ENCODE data around the gene INPP5F. TPM values are rescaled to one million over a fixed set of nuclear protein-coding genes. Genes with fewer than 3 reads are reported as not detected.
A peak's percentile ranks its signal among the peaks of the same experiment; 100 is the strongest.

The INPP5F gene
- total RNA-seq, 3 donors from 2014 or later, result 18.1 to 23.6 (median 21.1) TPM

DNA sequence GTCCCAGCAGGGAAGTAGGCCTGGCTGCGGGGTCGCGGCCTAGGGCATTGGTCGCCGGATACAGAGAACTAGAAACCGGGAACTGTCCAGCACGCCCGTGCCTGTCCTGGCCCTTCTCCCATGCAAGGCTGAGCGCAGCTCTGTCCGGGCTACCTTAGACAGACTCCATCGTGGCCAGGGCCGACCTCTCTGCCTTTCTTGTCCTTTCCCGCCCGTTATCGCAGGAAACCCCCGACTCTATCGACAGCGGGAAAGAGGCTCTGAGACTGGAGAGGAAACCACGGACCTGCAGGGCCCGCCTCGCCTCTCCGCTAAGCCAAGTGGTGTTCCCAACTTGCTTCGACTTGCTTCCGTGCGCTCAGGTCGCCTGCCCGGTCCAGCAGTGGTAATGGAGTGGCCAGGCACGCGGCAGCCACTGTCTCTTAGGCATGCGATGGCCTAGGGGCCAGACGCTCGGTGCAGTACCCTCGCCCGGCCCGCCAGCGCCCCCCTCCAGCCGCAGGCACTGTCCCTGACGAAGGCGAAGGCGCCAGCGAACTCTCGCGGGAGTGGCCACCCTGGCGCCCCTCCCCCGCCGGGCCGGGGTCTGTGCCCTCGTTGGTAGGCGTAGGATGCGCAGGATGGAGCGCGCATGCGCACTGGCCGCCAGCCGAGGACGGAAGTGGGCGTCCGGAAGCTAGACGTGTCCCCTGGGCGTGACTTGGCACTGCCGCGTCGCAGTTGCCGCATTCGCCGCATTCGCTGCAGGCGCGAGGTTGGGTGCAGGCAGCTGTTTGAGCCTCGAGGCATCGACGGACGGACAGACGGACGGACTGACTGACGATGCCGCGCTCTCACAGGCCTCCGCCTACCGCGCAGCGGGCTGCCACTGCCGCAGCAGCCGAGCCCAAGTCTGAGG lies 92.4 kb downstream of the INPP5F start:
- no peaks in the 10 kb centered on the region for H3K9me3 Mint-ChIP-seq
- DNase-seq (peak; percentile 9), ATAC-seq (peak in 1 of 2 donors; percentile 10)
- H3K4me3 Mint-ChIP-seq, result no peak overlapping the region
- H3K36me3 Mint-ChIP-seq (ENCODE audit: insufficient read depth), result peaks cover 27% of the 10 kb centered on the region
- no peaks in the 10 kb centered on the region for H3K4me1 Mint-ChIP-seq (ENCODE audit: low read depth)
- H3K27me3 Mint-ChIP-seq (ENCODE audit: low read depth), result no peaks in the 10 kb centered on the region

DNA sequence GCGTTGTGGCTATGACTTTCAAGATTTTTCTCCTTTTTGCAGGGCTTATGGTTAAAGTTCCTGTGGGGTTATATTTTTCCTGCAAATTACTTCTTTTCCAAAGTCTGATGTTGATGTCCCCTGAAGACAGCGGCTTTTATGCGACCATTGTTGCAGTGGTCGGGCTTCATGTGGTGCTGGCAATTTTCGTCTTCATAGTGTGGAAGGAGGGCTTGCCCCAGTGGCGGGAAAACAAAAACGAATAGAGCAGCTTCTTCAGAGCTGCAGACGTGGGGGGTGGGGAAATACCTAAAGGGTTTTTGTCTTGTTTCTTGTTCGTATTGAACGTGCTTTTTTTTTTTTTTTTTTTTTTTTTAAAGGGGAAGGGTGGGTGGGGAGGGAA lies 93.0 kb downstream of the INPP5F start:
- Mint-ChIP-seq H3K4me1 (ENCODE audit: low read depth) (no peaks in the 10 kb centered on the region), H3K4me3 (no peak overlapping the region), H3K36me3 (ENCODE audit: insufficient read depth) (peaks cover 29% of the 10 kb centered on the region), H3K27me3 (ENCODE audit: low read depth) (no peaks in the 10 kb centered on the region), H3K9me3 (no peaks in the 10 kb centered on the region)
- no peak for ATAC-seq
- DNase-seq, result no peak

- no peak for DNase-seq
- Mint-ChIP-seq H3K4me3 (no peak overlapping the region), H3K9me3 (no peaks in the 10 kb centered on the region), H3K27me3 (ENCODE audit: low read depth) (no peaks in the 10 kb centered on the region), H3K4me1 (ENCODE audit: low read depth) (no peaks in the 10 kb centered on the region), H3K36me3 (ENCODE audit: insufficient read depth) (peaks cover 29% of the 10 kb centered on the region)
- no peak for ATAC-seq
Measured at GRCh38 chr10:119821182-119821581, 95.3 kb downstream of the INPP5F start.

GRCh38 chr10:119824299-119824698 lies 98.4 kb downstream of the INPP5F start:
- DNase-seq (no peak), ATAC-seq (no peak)
- Mint-ChIP-seq H3K27me3 (ENCODE audit: low read depth) (no peaks in the 10 kb centered on the region), H3K4me1 (ENCODE audit: low read depth) (no peaks in the 10 kb centered on the region), H3K9me3 (no peaks in the 10 kb centered on the region), H3K4me3 (no peak overlapping the region), H3K36me3 (ENCODE audit: insufficient read depth) (peaks cover 42% of the 10 kb centered on the region)

DNA sequence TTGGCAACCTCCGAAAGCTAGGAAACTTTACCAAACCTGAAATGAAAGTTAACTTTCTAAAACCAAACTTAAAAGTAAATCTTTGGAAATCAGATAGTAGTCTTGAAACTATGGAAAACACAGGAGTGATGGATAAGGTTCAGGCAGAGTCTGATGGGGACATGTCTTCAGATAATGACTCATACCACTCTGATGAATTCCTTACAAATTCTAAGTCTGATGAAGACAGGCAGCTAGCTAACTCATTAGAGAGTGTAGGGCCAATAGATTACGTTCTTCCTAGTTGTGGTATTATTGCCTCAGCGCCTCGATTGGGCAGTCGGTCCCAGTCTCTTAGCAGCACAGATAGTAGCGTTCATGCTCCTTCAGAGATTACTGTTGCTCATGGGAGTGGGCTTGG lies 100.9 kb downstream of the INPP5F start:
- Mint-ChIP-seq H3K27me3 (ENCODE audit: low read depth) (no peaks in the 10 kb centered on the region), H3K9me3 (no peaks in the 10 kb centered on the region), H3K4me1 (ENCODE audit: low read depth) (no peaks in the 10 kb centered on the region), H3K4me3 (no peak overlapping the region), H3K36me3 (ENCODE audit: insufficient read depth) (peaks cover 51% of the 10 kb centered on the region)
- ATAC-seq, result no peak
- no peak for DNase-seq

- no peak for ATAC-seq
- H3K9me3 Mint-ChIP-seq, result no peaks in the 10 kb centered on the region
- H3K4me3 Mint-ChIP-seq, result no peak overlapping the region
- H3K36me3 Mint-ChIP-seq (ENCODE audit: insufficient read depth), result peaks cover 57% of the 10 kb centered on the region
- DNase-seq, result no peak
- H3K4me1 Mint-ChIP-seq (ENCODE audit: low read depth), result no peaks in the 10 kb centered on the region
- no peaks in the 10 kb centered on the region for H3K27me3 Mint-ChIP-seq (ENCODE audit: low read depth)
Measured at GRCh38 chr10:119827430-119827829, 101.6 kb downstream of the INPP5F start.

DNA sequence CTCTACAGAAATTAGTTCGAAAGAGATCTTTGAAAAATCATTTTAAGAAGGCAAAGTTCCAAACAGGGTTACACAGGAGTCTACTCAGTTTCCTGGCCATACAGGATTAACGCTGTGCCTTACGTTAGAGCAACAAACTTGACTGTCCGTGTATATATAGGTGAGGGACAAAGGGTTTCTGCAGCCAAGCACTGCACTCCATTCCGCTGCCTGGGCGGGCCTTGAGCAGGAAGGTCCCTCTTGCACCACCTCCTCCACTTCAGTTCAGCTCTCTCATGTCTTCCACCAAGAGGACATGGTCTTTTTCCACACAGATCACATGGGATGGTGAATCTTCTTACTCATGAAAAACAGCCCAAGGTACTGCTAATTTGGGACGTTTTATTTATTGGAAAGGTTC lies 103.6 kb downstream of the INPP5F start:
- H3K4me3 Mint-ChIP-seq, result no peak overlapping the region
- H3K9me3 Mint-ChIP-seq, result peaks cover 5% of the 10 kb centered on the region
- no peaks in the 10 kb centered on the region for H3K27me3 Mint-ChIP-seq (ENCODE audit: low read depth)
- DNase-seq (no peak), ATAC-seq (no peak)
- peaks cover 62% of the 10 kb centered on the region for H3K36me3 Mint-ChIP-seq (ENCODE audit: insufficient read depth)
- peaks cover 13% of the 10 kb centered on the region for H3K4me1 Mint-ChIP-seq (ENCODE audit: low read depth)

DNA sequence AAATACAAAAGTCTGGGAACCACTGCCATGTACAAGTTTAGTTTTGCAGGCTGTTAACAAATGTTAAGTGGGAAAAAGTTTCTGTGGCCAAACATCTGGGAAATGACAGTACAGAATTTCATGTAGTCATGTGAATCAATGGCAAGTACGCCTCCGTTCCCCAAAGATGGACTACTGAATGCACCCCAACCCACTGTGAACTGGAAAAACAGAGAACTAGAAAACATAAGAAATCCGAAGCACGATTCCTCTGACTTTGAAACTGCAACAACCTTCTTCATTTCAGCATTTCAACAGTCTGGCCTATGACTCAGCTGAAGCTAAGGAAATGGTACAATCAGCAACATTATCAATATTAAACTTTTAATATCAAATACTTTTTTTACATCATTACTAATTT lies 105.0 kb downstream of the INPP5F start:
- ATAC-seq (no peak), DNase-seq (no peak)
- Mint-ChIP-seq H3K27me3 (ENCODE audit: low read depth) (no peaks in the 10 kb centered on the region), H3K4me1 (ENCODE audit: low read depth) (peaks cover 17% of the 10 kb centered on the region), H3K4me3 (no peak overlapping the region), H3K9me3 (peaks cover 6% of the 10 kb centered on the region), H3K36me3 (ENCODE audit: insufficient read depth) (peaks cover 67% of the 10 kb centered on the region)

GRCh38 chr10:119831656-119832055 lies 105.8 kb downstream of the INPP5F start:
- ATAC-seq, result no peak
- H3K4me3 Mint-ChIP-seq, result no peak overlapping the region
- H3K9me3 Mint-ChIP-seq, result peaks cover 6% of the 10 kb centered on the region
- no peak for DNase-seq
- no peaks in the 10 kb centered on the region for H3K27me3 Mint-ChIP-seq (ENCODE audit: low read depth)
- H3K36me3 Mint-ChIP-seq (ENCODE audit: insufficient read depth), result peaks cover 71% of the 10 kb centered on the region
- H3K4me1 Mint-ChIP-seq (ENCODE audit: low read depth), result peaks cover 22% of the 10 kb centered on the region

DNA sequence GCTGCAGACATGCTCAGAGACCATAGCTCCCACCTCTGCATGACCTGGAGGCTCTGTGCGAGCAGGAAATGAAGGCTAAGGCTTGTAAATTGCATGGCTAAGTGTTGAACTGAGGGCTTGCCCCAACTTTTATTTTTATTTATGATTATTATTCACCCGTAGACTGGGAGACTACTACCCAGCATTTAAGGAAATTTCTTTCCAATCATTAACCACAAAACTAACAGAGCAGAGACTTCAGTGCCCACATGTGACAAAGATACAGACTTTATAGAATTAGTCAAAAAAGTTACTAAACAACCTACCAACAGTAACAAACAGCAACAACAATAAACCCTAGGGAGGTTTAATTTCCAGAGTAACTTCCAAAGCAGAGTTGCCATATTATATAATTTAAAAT lies 107.1 kb downstream of the INPP5F start:
- no peaks in the 10 kb centered on the region for H3K27me3 Mint-ChIP-seq (ENCODE audit: low read depth)
- H3K36me3 Mint-ChIP-seq (ENCODE audit: insufficient read depth), result peaks cover 68% of the 10 kb centered on the region
- no peak overlapping the region for H3K4me3 Mint-ChIP-seq
- ATAC-seq (no peak), DNase-seq (no peak)
- peaks cover 27% of the 10 kb centered on the region for H3K4me1 Mint-ChIP-seq (ENCODE audit: low read depth)
- H3K9me3 Mint-ChIP-seq, result peaks cover 6% of the 10 kb centered on the region

DNA sequence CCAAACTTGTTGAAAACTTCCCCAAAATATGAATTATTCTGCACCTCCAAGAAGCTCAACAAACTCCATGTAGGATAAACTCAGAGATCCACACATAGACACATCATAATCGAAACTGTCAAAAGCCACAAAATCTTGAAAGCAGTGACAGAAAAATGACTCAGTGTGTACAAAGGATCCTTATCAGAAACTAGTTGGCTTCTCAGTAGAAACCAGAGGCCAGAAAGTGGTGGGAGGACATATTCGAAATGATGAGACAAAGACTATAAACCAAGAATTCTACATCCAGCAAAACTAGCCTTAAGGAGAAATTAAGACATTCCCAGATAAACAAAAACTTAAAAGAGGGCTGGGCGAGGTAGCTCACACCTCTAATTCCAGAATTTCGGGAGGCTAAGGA lies 108.3 kb downstream of the INPP5F start:
- Mint-ChIP-seq H3K4me3 (no peak overlapping the region), H3K4me1 (ENCODE audit: low read depth) (peaks cover 27% of the 10 kb centered on the region), H3K9me3 (peaks cover 6% of the 10 kb centered on the region), H3K36me3 (ENCODE audit: insufficient read depth) (peaks cover 74% of the 10 kb centered on the region), H3K27me3 (ENCODE audit: low read depth) (no peaks in the 10 kb centered on the region)
- ATAC-seq (peak; percentile 86), DNase-seq (no peak)

GRCh38 chr10:119845656-119846055 lies 119.8 kb downstream of the INPP5F start:
- Mint-ChIP-seq H3K27me3 (ENCODE audit: low read depth) (no peaks in the 10 kb centered on the region), H3K9me3 (no peaks in the 10 kb centered on the region), H3K4me3 (no peak overlapping the region), H3K36me3 (ENCODE audit: insufficient read depth) (peaks cover 58% of the 10 kb centered on the region), H3K4me1 (ENCODE audit: low read depth) (no peaks in the 10 kb centered on the region)
- ATAC-seq (no peak), DNase-seq (no peak)

DNA sequence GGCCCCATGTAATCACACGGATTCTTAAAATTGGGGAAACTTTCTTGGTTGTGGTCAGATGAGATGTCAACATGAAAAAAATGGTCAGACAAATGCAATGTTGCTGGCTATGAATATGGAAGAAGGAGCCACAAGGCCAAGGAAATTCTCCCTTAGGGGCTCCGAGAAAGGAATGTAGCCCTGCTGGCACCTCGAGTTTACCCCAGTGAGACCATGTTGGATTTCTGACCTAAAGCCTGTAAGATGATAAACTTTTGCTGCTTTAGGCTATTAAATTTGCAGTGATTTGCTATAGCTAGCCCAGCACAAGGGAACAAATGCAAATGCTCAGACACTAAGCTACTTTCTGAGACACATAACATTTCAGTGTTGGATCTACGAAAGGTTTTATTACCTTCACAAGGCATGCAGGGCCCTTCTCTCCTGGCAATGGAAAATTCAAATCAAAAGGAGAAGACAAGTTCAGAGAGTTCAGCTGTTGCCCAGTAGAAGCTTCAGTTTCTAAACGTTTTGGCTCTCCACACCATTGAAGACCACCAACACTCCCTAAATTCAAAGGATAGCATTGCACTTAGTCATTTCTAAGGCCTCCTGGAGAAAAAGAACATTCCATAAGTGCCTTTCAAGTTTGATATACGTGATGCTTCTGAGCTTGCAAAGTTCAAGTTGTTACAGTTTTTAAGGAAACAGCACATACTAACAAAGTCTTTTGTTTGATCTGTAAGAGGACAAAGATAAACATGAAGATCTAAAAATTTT lies 123.4 kb downstream of the INPP5F start:
- DNase-seq (no peak), ATAC-seq (no peak)
- H3K27me3 Mint-ChIP-seq (ENCODE audit: low read depth), result no peaks in the 10 kb centered on the region
- H3K4me3 Mint-ChIP-seq, result no peak overlapping the region
- no peaks in the 10 kb centered on the region for H3K9me3 Mint-ChIP-seq
- H3K4me1 Mint-ChIP-seq (ENCODE audit: low read depth), result no peaks in the 10 kb centered on the region
- H3K36me3 Mint-ChIP-seq (ENCODE audit: insufficient read depth), result peaks cover 46% of the 10 kb centered on the region

GRCh38 chr10:119849944-119850343 lies 124.1 kb downstream of the INPP5F start:
- H3K4me1 Mint-ChIP-seq (ENCODE audit: low read depth), result no peaks in the 10 kb centered on the region
- H3K36me3 Mint-ChIP-seq (ENCODE audit: insufficient read depth), result peaks cover 41% of the 10 kb centered on the region
- no peak for DNase-seq
- H3K9me3 Mint-ChIP-seq, result no peaks in the 10 kb centered on the region
- no peak for ATAC-seq
- no peak overlapping the region for H3K4me3 Mint-ChIP-seq
- no peaks in the 10 kb centered on the region for H3K27me3 Mint-ChIP-seq (ENCODE audit: low read depth)

GRCh38 chr10:119852277-119852676 lies 126.4 kb downstream of the INPP5F start:
- peaks cover 40% of the 10 kb centered on the region for H3K36me3 Mint-ChIP-seq (ENCODE audit: insufficient read depth)
- no peaks in the 10 kb centered on the region for H3K27me3 Mint-ChIP-seq (ENCODE audit: low read depth)
- DNase-seq, result no peak
- no peak overlapping the region for H3K4me3 Mint-ChIP-seq
- H3K4me1 Mint-ChIP-seq (ENCODE audit: low read depth), result no peaks in the 10 kb centered on the region
- no peaks in the 10 kb centered on the region for H3K9me3 Mint-ChIP-seq
- no peak for ATAC-seq

Data from activated T-cell treated with anti-CD3 and anti-CD28 coated beads, Interleukin-2, amount 50 U/mL, for 4 hours (primary cell).